Gastroesophageal sphincter (tissue), 4 donors: ENCODE results near the gene DOCK7. TPM values are rescaled to one million over a fixed set of nuclear protein-coding genes. Genes with fewer than 3 reads are reported as not detected.
"Not testable (repeated sequence)": the region's sequence is repeated elsewhere in the genome, so short reads cannot be mapped to it uniquely, and the experiment has no call there.

ENCODE experiments used
- ATAC-seq: fragments of 150-250 bp; one replicate; pipeline ENCODE4 v1.9.1; 2016; ENCODE audit warnings: mild to moderate bottlenecking, moderate library complexity
- H3K27ac ChIP-seq, 4 donors: fragments of 200-600 bp; sonication (generic) in 3 of 4; 1 replicate in 3 of 4; 2 replicates in 1 of 4; pipeline ENCODE4 v1.5.1; 2016 to 2019
- H3K27me3 ChIP-seq: fragments of 200-600 bp; sonication (generic); one replicate; pipeline ENCODE4 v1.5.1; 2019
- H3K36me3 ChIP-seq, 2 donors: fragments of 200-600 bp; sonication (generic); one replicate each; pipeline ENCODE4 v1.5.1; 2019; ENCODE audit warnings: control low read depth in 1 of 2
- H3K4me1 ChIP-seq, 3 donors: fragments of 200-600 bp; sonication (generic); 1 replicate in 2 of 3; 2 replicates in 1 of 3; pipeline ENCODE4 v1.5.1; 2016 to 2019; ENCODE audit warnings: control low read depth in 2 of 3
- H3K4me3 ChIP-seq, 2 donors: fragments of 200-600 bp; sonication (generic); one replicate each; pipeline ENCODE4 v1.5.1; 2019; ENCODE audit warnings: mild to moderate bottlenecking in 1 of 2, moderate library complexity in 1 of 2
- H3K9me3 ChIP-seq, 3 donors: fragments of 200-600 bp; sonication (generic); one replicate each; pipeline ENCODE4 v1.5.1; 2017 to 2019; ENCODE audit warnings: control low read depth in 2 of 3
- EP300 ChIP-seq: sonication (generic); formaldehyde crosslinking; IDR thresholded peaks from one replicate; pipeline ENCODE4 v1.6.1; 2017; ENCODE audit warnings: antibody characterized with exemption, mild to moderate bottlenecking
- POLR2A ChIP-seq, 2 donors: fragments of 450-650 bp; IDR thresholded peaks; one replicate each; pipeline ENCODE4 v1.6.1; 2017; ENCODE audit warnings: antibody characterized with exemption in 2 of 2, mild to moderate bottlenecking in 2 of 2, moderate library complexity in 1 of 2
- POLR2AphosphoS5 ChIP-seq: sonication (generic); formaldehyde crosslinking; IDR thresholded peaks from one replicate; pipeline ENCODE4 v1.6.1; 2017; ENCODE audit warnings: antibody characterized with exemption
- WGBS, 2 donors: methylation state at CpG; one replicate each; pipeline ENCODE4 v1.1.5; 2018; ENCODE audit warnings: low coverage in 1 of 2; 5-methylcytosine and 5-hydroxymethylcytosine counted together
- total RNA-seq, 4 donors: library from RNA; depleted of rRNA; stranded (reverse); fragments of >200 nt; gene quantifications; one replicate each; pipeline ENCODE4 v1.1.0, GENCODE V29; 2016
- TF ChIP-seq, protein P1 (sequence below), 4 experiments: fragments of 200-600 bp in 2 of 4; fragments of 450-650 bp in 2 of 4; sonication (generic) in 1 of 4; IDR thresholded peaks; one replicate each; pipeline ENCODE4 v1.5.1; 2017 to 2019; ENCODE audit warnings: antibody characterized with exemption in 4 of 4, mild to moderate bottlenecking in 2 of 4, moderate library complexity in 2 of 4

Gene DOCK7
- total RNA-seq, 4 donors from 2014 or later, result 30.2 to 50.7 (median 36.2) TPM

DNA sequence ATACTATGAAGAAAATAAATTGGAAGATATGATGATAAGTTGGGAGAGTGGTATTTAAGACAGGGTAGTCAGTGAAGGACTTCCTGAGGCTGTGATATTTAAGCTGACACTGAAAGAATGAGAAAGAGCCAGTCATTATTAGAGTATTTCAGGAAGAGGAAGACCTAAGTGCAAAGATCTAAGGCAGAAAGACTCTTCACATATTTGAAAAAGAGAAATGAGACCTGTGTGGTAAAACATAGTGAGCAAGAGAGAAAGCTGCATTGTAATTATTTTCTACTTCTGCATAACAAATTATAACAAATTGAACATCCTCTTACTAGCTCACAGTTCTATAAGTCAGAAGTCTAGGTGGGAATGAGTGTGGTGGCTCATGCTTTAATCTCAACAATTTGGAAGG lies 34.6 kb upstream of the DOCK7 start:
- Histone ChIP-seq H3K27ac (no peak overlapping the region), H3K9me3 (no peaks in the 10 kb centered on the region), H3K36me3 (no peaks in the 10 kb centered on the region), H3K27me3 (no peaks in the 10 kb centered on the region), H3K4me1 (peaks cover 4 to 23% (median 5%) of the 10 kb centered on the region in 3 donors), H3K4me3 (no peak overlapping the region)
- peak; percentile 22 for ATAC-seq
- TF ChIP-seq, protein P1, sequence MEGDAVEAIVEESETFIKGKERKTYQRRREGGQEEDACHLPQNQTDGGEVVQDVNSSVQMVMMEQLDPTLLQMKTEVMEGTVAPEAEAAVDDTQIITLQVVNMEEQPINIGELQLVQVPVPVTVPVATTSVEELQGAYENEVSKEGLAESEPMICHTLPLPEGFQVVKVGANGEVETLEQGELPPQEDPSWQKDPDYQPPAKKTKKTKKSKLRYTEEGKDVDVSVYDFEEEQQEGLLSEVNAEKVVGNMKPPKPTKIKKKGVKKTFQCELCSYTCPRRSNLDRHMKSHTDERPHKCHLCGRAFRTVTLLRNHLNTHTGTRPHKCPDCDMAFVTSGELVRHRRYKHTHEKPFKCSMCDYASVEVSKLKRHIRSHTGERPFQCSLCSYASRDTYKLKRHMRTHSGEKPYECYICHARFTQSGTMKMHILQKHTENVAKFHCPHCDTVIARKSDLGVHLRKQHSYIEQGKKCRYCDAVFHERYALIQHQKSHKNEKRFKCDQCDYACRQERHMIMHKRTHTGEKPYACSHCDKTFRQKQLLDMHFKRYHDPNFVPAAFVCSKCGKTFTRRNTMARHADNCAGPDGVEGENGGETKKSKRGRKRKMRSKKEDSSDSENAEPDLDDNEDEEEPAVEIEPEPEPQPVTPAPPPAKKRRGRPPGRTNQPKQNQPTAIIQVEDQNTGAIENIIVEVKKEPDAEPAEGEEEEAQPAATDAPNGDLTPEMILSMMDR (IDR thresholded peaks at IDR 0.05), result no peak
- TF ChIP-seq POLR2A (IDR thresholded peaks at IDR 0.05) (no peak), POLR2AphosphoS5 (no peak), EP300 (no peak)

DNA sequence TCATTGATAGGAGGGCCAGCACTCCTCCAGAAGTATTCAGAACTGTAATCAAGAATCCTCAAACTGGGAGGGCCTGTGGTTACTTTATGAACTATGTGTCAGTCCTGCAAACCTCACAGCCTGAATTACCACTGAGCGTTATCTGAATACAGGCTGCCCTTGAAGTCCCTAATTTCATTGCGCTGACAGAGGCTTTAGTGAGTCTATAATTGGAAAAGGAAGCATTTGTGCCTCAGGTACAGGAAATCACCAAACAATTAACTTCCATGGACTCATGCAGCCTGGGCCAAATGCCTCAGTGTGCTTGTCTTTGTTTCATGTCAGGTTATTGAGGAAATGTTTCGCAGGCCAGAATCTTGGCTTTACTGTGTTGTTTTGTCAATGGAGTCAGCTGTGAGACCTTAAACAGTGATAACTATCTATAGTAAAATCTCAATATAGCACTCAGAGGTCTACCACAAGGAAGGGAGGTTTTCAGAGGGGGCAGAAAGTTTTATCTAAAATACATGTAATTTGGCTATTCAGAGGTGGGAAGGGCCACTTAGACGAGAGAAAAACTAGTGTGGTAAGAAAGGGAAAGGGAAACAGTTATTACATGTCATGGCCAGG lies 32.9 kb upstream of the DOCK7 start:
- TF ChIP-seq EP300 (no peak), POLR2A (IDR thresholded peaks at IDR 0.05) (no peak), POLR2AphosphoS5 (no peak)
- TF ChIP-seq, protein P1 (IDR thresholded peaks at IDR 0.05), result no peak
- no peaks in the 10 kb centered on the region for H3K9me3 ChIP-seq
- H3K27me3 ChIP-seq, result no peaks in the 10 kb centered on the region
- no peaks in the 10 kb centered on the region for H3K36me3 ChIP-seq
- 65 to 76% methylated on average over 4 of the region's 4 CpGs for WGBS, 2 donors
- H3K27ac ChIP-seq, result no peak overlapping the region
- peaks cover 4 to 17% (median 5%) of the 10 kb centered on the region in 3 donors for H3K4me1 ChIP-seq
- no peak overlapping the region for H3K4me3 ChIP-seq
- no peak for ATAC-seq

DNA sequence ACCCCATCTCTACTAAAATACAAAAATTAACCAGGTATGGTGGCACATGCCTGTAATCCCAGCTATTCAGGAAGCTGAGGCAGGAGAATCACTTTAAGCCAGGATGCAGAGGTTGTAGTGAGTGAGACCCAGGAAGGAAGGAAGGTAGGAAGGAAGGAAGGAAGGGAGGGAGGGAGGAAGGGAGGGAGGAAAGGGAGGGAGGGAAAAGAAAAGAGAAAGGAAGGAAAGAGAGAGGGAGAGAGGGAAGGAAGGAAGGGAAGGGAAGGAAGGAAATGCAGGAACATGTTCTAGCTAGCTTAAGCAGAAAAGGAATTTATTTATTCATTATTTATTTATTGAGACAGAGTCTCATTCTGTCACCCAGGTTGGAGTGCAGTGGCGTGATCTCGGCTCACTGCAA lies 30.2 kb upstream of the DOCK7 start:
- H3K9me3 ChIP-seq, H3K4me3 ChIP-seq, H3K4me1 ChIP-seq, H3K36me3 ChIP-seq, H3K27ac ChIP-seq, H3K27me3 ChIP-seq, ATAC-seq: not testable (repeated sequence)
- WGBS, 2 donors, result 100% methylated on average over 2 of the region's 2 CpGs

DNA sequence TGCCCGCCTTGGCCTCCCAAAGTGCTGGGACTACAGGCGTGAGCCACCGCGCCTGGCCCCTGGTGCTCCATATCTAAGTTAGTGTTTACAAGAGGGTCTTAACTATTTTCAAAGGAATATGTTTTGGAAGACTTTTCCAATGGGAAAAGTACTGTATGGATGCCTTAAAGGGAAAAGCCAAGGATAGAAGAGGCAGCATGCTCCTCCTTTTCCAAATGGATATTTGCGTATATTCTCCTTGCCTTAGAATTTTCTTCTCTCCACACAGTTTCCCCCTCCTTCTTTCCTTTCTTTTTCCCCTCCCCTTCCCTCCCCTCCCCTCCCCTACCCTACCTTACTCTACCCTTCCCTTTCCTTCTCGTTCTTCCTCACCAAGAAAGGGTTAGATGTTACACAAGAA lies 29.3 kb upstream of the DOCK7 start:
- no peak for TF ChIP-seq POLR2A (IDR thresholded peaks at IDR 0.05)
- no peak for TF ChIP-seq EP300
- TF ChIP-seq POLR2AphosphoS5, result no peak
- Histone ChIP-seq H3K4me1 (no peaks in the 10 kb centered on the region), H3K27me3 (no peaks in the 10 kb centered on the region), H3K9me3 (no peaks in the 10 kb centered on the region), H3K4me3 (no peak overlapping the region), H3K27ac (no peak overlapping the region), H3K36me3 (no peaks in the 10 kb centered on the region)
- 100% methylated on average over 1 of the region's 6 CpGs for WGBS, 2 donors
- ATAC-seq, result no peak

DNA sequence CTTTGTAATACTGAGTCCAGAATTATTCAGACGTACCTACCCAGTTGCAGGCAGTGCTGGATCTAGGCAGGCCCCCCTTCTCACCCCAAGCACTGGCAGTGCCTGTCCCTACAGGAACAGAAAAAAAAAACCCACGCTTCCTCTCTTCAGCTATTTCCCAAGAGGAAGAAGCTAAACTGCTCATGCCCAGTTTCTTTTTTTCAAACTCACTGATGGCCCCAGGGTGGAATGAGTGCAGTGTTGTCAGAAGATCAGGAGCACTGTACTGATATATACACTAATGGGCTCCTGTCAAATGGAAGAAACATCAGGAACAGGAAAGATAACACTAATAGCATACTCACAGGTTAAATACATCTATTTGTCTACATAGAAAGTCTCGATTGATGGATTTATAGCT lies 28.2 kb upstream of the DOCK7 start:
- Histone ChIP-seq H3K9me3 (no peaks in the 10 kb centered on the region), H3K27me3 (no peaks in the 10 kb centered on the region), H3K36me3 (no peaks in the 10 kb centered on the region), H3K27ac (no peak overlapping the region), H3K4me3 (no peak overlapping the region), H3K4me1 (no peaks in the 10 kb centered on the region)
- TF ChIP-seq, protein P1 (IDR thresholded peaks at IDR 0.05), result no peak
- TF ChIP-seq POLR2AphosphoS5 (no peak), EP300 (no peak), POLR2A (IDR thresholded peaks at IDR 0.05) (no peak)
- ATAC-seq, result no peak
- WGBS, 2 donors, result 65 to 76% methylated on average over 2 to 3 of the region's 3 CpGs

DNA sequence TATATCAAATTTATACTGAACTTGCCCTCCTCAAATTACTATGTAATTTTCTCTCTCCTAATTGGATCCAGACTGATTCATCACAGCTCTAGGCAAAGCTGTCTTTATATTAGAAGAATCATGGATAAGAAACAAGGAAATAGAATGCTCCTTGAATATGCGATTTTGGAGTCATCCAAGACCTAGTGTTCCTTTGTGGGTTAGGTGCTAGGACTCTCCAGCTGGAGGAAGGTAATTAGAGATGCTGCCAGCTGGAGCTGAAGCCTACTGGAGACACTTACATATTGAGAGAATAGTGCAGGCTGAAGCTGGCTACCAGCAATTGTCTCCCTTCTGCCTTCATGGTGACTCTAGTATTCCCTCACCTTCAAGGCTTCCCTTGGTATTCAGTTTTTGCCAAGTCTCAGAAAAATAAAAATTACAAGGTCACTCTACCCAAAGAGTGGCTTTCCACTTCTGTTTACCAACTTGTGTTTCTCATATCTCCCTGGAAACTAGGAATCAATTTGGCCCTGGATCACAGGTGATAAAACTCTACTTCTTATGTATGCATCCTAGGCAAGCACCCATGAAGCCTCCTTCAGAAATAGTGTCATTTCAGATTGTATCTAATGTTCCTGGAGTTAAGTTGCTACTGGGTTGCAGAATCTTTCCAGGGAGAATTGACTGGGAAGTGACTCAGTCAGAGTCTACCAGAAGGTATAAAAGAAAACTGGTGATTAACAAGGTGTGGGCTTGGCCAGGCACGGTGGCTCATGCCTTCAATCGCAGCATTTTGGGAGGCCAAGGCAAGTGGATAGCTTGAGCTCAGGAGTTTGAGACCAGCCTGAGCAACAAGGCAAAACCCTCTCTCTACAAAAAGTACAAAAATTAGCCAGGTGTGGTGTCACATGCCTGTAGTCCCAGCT lies 24.4 kb upstream of the DOCK7 start:
- no peaks in the 10 kb centered on the region for H3K27me3 ChIP-seq
- TF ChIP-seq EP300 (no peak), POLR2AphosphoS5 (no peak), POLR2A (IDR thresholded peaks at IDR 0.05) (no peak)
- TF ChIP-seq, protein P1 (IDR thresholded peaks at IDR 0.05), result no peak
- no peak overlapping the region for H3K4me3 ChIP-seq
- no peaks in the 10 kb centered on the region for H3K9me3 ChIP-seq
- 90 to 92% methylated on average over 2 to 3 of the region's 3 CpGs for WGBS, 2 donors
- H3K4me1 ChIP-seq, result no peaks in the 10 kb centered on the region
- H3K27ac ChIP-seq, result no peak overlapping the region
- no peak for ATAC-seq
- no peaks in the 10 kb centered on the region for H3K36me3 ChIP-seq
